Tibial nerve (tissue), 4 donors: ENCODE measurements around the gene ZNF33A.

Experiments used
- EP300 ChIP-seq, 2 donors: sonication (generic); formaldehyde crosslinking; IDR thresholded peaks; one replicate each; pipeline ENCODE4 v1.6.1; 2017; ENCODE audit warnings: antibody characterized with exemption in 2 of 2, mild to moderate bottlenecking in 1 of 2
- TF ChIP-seq, protein P1 (sequence below), 5 experiments: fragments of 200-600 bp in 3 of 5; fragments of 450-650 bp in 2 of 5; sonication (generic) in 3 of 5; IDR thresholded peaks; one replicate each; pipeline ENCODE4 v1.5.1; 2016 to 2019; ENCODE audit warnings: antibody characterized with exemption in 5 of 5, mild to moderate bottlenecking in 3 of 5, moderate library complexity in 2 of 5

DNA sequence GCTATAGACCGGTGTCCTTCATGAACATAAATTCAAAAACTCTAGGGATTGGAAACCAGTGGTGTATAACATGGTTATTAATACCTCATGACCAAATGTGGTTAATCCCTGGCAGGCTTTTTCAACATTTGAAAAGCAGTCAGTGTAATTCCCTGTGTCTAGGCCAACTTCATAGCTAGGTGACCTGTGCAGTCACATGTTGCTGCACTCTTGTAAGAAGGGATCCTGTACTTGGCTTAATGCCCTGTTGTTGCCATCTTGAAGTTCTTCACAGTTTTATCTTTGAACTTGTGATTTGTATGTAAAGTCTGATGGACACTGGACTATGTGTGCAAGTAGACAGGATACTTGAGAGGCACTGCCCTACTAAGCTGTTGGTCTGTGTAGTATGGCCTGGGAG, 39.7 kb downstream of the ZNF33A start:
- TF ChIP-seq, protein P1, sequence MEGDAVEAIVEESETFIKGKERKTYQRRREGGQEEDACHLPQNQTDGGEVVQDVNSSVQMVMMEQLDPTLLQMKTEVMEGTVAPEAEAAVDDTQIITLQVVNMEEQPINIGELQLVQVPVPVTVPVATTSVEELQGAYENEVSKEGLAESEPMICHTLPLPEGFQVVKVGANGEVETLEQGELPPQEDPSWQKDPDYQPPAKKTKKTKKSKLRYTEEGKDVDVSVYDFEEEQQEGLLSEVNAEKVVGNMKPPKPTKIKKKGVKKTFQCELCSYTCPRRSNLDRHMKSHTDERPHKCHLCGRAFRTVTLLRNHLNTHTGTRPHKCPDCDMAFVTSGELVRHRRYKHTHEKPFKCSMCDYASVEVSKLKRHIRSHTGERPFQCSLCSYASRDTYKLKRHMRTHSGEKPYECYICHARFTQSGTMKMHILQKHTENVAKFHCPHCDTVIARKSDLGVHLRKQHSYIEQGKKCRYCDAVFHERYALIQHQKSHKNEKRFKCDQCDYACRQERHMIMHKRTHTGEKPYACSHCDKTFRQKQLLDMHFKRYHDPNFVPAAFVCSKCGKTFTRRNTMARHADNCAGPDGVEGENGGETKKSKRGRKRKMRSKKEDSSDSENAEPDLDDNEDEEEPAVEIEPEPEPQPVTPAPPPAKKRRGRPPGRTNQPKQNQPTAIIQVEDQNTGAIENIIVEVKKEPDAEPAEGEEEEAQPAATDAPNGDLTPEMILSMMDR (IDR thresholded peaks at IDR 0.05), result no peak
- TF ChIP-seq EP300 (IDR thresholded peaks at IDR 0.05), result no peak
